WTC11 (cell line): ENCODE data around the gene IGSF23. TPM values are rescaled to one million over a fixed set of nuclear protein-coding genes. Genes with fewer than 3 reads are reported as not detected.

Experiments used
- ATAC-seq: fragments of 200-7000 bp; cut with Tn5 transposase; 2 replicates; pipeline ENCODE4 v1.10.0; 2021; ENCODE audit warnings: mild to moderate bottlenecking, moderate library complexity
- CTCF ChIA-PET: fragments of 300-600 bp; sonication (Branson Sonifier 250); formaldehyde crosslinking; loops from one replicate; lab custom pipeline; 2021; ENCODE audit warnings: antibody characterized with exemption; lab: Charles Lee
- POLR2A ChIA-PET: fragments of 350-600 bp; sonication (Branson Sonifier 250); formaldehyde crosslinking; loops from one replicate; lab custom pipeline; 2021; ENCODE audit warnings: antibody characterized with exemption; lab: Charles Lee
- DNase-seq: peaks from one replicate; pipeline ENCODE4 v3.0.0; 2021; ENCODE audit warnings: low spot score
- H3K27ac Mint-ChIP-seq: 2 replicates; pipeline ENCODE4 v1.8.0; 2021; ENCODE audit warnings: mixed read lengths
- H3K27me3 Mint-ChIP-seq: 2 replicates; pipeline ENCODE4 v1.8.0; 2021; ENCODE audit warnings: low read depth, mild to moderate bottlenecking, moderate library complexity, mixed read lengths
- H3K36me3 Mint-ChIP-seq: 2 replicates; pipeline ENCODE4 v1.8.0; 2021; ENCODE audit warnings: mixed read lengths
- H3K4me1 Mint-ChIP-seq: 2 replicates; pipeline ENCODE4 v1.8.0; 2022; ENCODE audit warnings: mixed read lengths
- H3K4me3 Mint-ChIP-seq: 2 replicates; pipeline ENCODE4 v1.8.0; 2021; ENCODE audit warnings: mild to moderate bottlenecking, moderate library complexity, mixed read lengths
- H3K9me3 Mint-ChIP-seq: 2 replicates; pipeline ENCODE4 v1.8.0; 2021; ENCODE audit warnings: mixed read lengths
- CBFB ChIP-seq: sonication (generic); formaldehyde crosslinking; IDR thresholded peaks from 2 replicates; pipeline ENCODE4 v1.8.1; 2022; ENCODE audit warnings: mild to moderate bottlenecking, low read depth, missing genetic modification reagents
- ELF4 ChIP-seq: sonication (generic); formaldehyde crosslinking; IDR thresholded peaks from 2 replicates; pipeline ENCODE4 v1.8.1; 2022; ENCODE audit warnings: low read depth, mild to moderate bottlenecking, moderate library complexity, missing genetic modification reagents
- EMX1 ChIP-seq: fragments of 250-450 bp; sonication (Bioruptor Pico); IDR thresholded peaks from 2 replicates; pipeline ENCODE4 v1.8.0; 2021; ENCODE audit warnings: mild to moderate bottlenecking
- ESRRA ChIP-seq: sonication (generic); formaldehyde crosslinking; IDR thresholded peaks from 2 replicates; pipeline ENCODE4 v1.8.1; 2022; ENCODE audit warnings: mild to moderate bottlenecking, missing genetic modification reagents, borderline replicate concordance
- KAT7 ChIP-seq: sonication (generic); formaldehyde crosslinking; IDR thresholded peaks from 2 replicates; pipeline ENCODE4 v1.8.1; 2023; ENCODE audit warnings: missing genetic modification reagents, mild to moderate bottlenecking, borderline replicate concordance
- NFYB ChIP-seq: sonication (generic); formaldehyde crosslinking; conservative IDR thresholded peaks from 2 replicates; pipeline ENCODE4 v1.8.0; 2022; ENCODE audit warnings: low read depth, missing genetic modification reagents
- PRRX2 ChIP-seq: fragments of 250-450 bp; sonication (Bioruptor Pico); IDR thresholded peaks from 2 replicates; pipeline ENCODE4 v1.8.0; 2021; ENCODE audit warnings: mild to moderate bottlenecking
- SMAD3 ChIP-seq: sonication (generic); formaldehyde crosslinking; IDR thresholded peaks from 2 replicates; pipeline ENCODE4 v1.8.0; 2022; ENCODE audit warnings: missing genetic modification reagents, mild to moderate bottlenecking, borderline replicate concordance
- TP53 ChIP-seq: sonication (generic); formaldehyde crosslinking; IDR thresholded peaks from 2 replicates; pipeline ENCODE4 v1.8.1; 2023; ENCODE audit warnings: mild to moderate bottlenecking, missing genetic modification reagents
- ZNF396 ChIP-seq: fragments of 250-450 bp; sonication (Bioruptor Pico); IDR thresholded peaks from 2 replicates; pipeline ENCODE4 v1.8.0; 2021; ENCODE audit warnings: mild to moderate bottlenecking, moderate library complexity, borderline replicate concordance
- total RNA-seq: library from RNA; stranded (reverse); gene quantifications from 3 replicates; pipeline ENCODE4 v1.2.3, GENCODE V29; 2021
- TF ChIP-seq, protein P1 (sequence below): sonication (generic); formaldehyde crosslinking; IDR thresholded peaks from 2 replicates; pipeline ENCODE4 v1.8.1; 2023; ENCODE audit warnings: mild to moderate bottlenecking, missing genetic modification reagents
- TF ChIP-seq, protein P2 (sequence below): sonication (generic); formaldehyde crosslinking; IDR thresholded peaks from 2 replicates; pipeline ENCODE4 v1.8.1; 2023; ENCODE audit warnings: mild to moderate bottlenecking, missing genetic modification reagents, moderate library complexity
- TF ChIP-seq, protein P3 (sequence below): sonication (generic); formaldehyde crosslinking; IDR thresholded peaks from 2 replicates; pipeline ENCODE4 v1.8.0; 2022; ENCODE audit warnings: mild to moderate bottlenecking, missing genetic modification reagents
- TF ChIP-seq, protein P4 (sequence below): sonication (generic); formaldehyde crosslinking; IDR thresholded peaks from 2 replicates; pipeline ENCODE4 v1.8.1; 2023; ENCODE audit warnings: mild to moderate bottlenecking, missing genetic modification reagents, borderline replicate concordance
- TF ChIP-seq, protein P5 (sequence below): fragments of 250-450 bp; sonication (Bioruptor Pico); IDR thresholded peaks from 2 replicates; pipeline ENCODE4 v1.9.0; 2021; ENCODE audit warnings: mild to moderate bottlenecking
- TF ChIP-seq, protein P6 (sequence below): fragments of 250-450 bp; sonication (Bioruptor Pico); IDR thresholded peaks from 2 replicates; pipeline ENCODE4 v1.8.0; 2021; ENCODE audit warnings: mild to moderate bottlenecking
- TF ChIP-seq, protein P7 (sequence below): sonication (generic); formaldehyde crosslinking; conservative IDR thresholded peaks from 2 replicates; pipeline ENCODE4 v1.8.1; 2023; ENCODE audit warnings: mild to moderate bottlenecking, low read depth, missing genetic modification reagents, moderate library complexity

IGSF23 gene
- total RNA-seq, 1 experiment from 2014 or later: not detected

DNA sequence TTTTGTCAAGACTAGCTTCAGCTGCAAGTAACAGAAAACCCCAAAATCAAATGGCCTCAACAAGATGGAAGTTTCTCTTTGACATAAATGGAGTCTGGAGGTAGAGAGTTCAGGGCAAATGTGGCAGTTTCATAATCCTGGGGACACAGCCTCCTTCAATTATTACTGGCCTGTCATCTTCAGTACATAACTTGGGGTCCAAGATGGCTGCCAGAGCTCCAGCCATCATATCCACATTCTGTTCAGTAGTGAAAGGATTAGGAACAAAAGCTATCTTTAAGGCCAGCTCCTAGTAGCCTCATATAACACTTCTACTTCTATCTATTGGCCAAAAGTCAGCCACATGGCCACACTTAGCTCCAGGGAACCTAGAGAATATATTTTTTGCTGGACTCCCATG, 15.0 kb upstream of the IGSF23 start (continued):
- TF ChIP-seq, protein P1, sequence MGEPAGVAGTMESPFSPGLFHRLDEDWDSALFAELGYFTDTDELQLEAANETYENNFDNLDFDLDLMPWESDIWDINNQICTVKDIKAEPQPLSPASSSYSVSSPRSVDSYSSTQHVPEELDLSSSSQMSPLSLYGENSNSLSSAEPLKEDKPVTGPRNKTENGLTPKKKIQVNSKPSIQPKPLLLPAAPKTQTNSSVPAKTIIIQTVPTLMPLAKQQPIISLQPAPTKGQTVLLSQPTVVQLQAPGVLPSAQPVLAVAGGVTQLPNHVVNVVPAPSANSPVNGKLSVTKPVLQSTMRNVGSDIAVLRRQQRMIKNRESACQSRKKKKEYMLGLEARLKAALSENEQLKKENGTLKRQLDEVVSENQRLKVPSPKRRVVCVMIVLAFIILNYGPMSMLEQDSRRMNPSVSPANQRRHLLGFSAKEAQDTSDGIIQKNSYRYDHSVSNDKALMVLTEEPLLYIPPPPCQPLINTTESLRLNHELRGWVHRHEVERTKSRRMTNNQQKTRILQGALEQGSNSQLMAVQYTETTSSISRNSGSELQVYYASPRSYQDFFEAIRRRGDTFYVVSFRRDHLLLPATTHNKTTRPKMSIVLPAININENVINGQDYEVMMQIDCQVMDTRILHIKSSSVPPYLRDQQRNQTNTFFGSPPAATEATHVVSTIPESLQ (CRISPR knock-in tag): no peak
- no peak for TF ChIP-seq ELF4

DNA sequence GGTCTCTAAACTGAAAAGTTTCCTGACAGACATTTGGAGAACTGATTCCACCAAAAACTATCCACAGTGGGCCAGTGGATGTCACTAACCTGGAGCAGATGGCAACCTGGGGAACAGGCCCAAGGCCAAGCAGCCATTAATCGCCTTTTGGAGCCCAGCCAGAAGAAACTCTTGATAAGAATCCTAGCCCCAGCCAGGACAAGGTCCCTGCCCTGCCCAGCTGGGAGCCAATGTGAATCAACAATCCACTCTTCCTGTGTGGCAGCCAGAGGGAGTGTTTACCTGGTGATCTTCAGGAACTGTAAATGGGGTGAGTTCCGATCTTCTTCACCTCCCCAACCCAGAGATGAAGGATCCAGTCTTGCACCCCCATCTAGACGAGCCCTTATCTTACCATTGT, 14.5 kb upstream of the IGSF23 start:
- CTCF ChIA-PET: interaction anchor here (0.6 to 2.6 kb wide), 2 partner anchors 12 to 51 kb away, joined by 3 to 7 read pairs; no protein-coding TSS in a partner anchor
- peaks cover 21% of the 10 kb centered on the region for H3K9me3 Mint-ChIP-seq
- H3K4me3 Mint-ChIP-seq: no peak overlapping the region
- H3K36me3 Mint-ChIP-seq: no peaks in the 10 kb centered on the region
- DNase-seq (no peak), ATAC-seq (no peak)
- POLR2A ChIA-PET: no interaction called here
- TF ChIP-seq ESRRA (CRISPR knock-in tag): no peak
- TF ChIP-seq NFYB: no peak
- no peak for TF ChIP-seq EMX1 (CRISPR knock-in tag)
- peaks cover 5% of the 10 kb centered on the region for H3K27me3 Mint-ChIP-seq
- H3K27ac Mint-ChIP-seq: no peak overlapping the region
- H3K4me1 Mint-ChIP-seq: peaks cover 26% of the 10 kb centered on the region

DNA sequence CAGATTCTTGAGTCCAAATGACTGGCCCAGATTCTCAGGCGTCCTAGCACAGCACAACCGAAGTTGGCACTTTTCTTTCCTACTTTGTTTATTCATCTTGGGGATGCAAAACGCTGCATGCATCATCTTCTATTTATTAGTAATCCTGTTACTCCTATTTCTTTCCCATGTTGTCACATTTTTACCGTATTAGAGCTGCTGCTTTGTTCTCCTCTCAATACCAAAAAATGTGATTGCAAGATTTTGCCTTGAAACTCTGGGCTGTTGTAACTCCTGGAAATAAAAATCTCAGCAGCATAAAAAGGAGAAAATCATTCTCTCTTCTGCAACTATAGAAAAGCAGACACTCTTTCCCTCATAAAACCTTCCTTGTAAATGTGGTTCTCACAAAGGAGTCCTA, 12.9 kb upstream of the IGSF23 start:
- ChIA-PET CTCF (interaction anchor here (1.4 to 2.6 kb wide), 3 partner anchors 10 to 23 kb away, joined by 4 to 10 read pairs (median 7); no protein-coding TSS in a partner anchor), POLR2A (no interaction called here)
- peaks cover 5% of the 10 kb centered on the region for H3K27me3 Mint-ChIP-seq
- peaks cover 35% of the 10 kb centered on the region for H3K4me1 Mint-ChIP-seq
- no peak for TF ChIP-seq SMAD3 (CRISPR knock-in tag)
- no peak for TF ChIP-seq ZNF396 (CRISPR knock-in tag)
- TF ChIP-seq, protein P2, sequence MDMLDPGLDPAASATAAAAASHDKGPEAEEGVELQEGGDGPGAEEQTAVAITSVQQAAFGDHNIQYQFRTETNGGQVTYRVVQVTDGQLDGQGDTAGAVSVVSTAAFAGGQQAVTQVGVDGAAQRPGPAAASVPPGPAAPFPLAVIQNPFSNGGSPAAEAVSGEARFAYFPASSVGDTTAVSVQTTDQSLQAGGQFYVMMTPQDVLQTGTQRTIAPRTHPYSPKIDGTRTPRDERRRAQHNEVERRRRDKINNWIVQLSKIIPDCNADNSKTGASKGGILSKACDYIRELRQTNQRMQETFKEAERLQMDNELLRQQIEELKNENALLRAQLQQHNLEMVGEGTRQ (CRISPR knock-in tag): no peak
- no peak for TF ChIP-seq CBFB
- TF ChIP-seq TP53 (CRISPR knock-in tag): no peak
- TF ChIP-seq, protein P3, sequence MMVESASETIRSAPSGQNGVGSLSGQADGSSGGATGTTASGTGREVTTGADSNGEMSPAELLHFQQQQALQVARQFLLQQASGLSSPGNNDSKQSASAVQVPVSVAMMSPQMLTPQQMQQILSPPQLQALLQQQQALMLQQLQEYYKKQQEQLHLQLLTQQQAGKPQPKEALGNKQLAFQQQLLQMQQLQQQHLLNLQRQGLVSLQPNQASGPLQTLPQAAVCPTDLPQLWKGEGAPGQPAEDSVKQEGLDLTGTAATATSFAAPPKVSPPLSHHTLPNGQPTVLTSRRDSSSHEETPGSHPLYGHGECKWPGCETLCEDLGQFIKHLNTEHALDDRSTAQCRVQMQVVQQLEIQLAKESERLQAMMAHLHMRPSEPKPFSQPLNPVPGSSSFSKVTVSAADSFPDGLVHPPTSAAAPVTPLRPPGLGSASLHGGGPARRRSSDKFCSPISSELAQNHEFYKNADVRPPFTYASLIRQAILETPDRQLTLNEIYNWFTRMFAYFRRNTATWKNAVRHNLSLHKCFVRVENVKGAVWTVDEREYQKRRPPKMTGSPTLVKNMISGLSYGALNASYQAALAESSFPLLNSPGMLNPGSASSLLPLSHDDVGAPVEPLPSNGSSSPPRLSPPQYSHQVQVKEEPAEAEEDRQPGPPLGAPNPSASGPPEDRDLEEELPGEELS (CRISPR knock-in tag): no peak
- no peak for TF ChIP-seq KAT7
- TF ChIP-seq, protein P4, sequence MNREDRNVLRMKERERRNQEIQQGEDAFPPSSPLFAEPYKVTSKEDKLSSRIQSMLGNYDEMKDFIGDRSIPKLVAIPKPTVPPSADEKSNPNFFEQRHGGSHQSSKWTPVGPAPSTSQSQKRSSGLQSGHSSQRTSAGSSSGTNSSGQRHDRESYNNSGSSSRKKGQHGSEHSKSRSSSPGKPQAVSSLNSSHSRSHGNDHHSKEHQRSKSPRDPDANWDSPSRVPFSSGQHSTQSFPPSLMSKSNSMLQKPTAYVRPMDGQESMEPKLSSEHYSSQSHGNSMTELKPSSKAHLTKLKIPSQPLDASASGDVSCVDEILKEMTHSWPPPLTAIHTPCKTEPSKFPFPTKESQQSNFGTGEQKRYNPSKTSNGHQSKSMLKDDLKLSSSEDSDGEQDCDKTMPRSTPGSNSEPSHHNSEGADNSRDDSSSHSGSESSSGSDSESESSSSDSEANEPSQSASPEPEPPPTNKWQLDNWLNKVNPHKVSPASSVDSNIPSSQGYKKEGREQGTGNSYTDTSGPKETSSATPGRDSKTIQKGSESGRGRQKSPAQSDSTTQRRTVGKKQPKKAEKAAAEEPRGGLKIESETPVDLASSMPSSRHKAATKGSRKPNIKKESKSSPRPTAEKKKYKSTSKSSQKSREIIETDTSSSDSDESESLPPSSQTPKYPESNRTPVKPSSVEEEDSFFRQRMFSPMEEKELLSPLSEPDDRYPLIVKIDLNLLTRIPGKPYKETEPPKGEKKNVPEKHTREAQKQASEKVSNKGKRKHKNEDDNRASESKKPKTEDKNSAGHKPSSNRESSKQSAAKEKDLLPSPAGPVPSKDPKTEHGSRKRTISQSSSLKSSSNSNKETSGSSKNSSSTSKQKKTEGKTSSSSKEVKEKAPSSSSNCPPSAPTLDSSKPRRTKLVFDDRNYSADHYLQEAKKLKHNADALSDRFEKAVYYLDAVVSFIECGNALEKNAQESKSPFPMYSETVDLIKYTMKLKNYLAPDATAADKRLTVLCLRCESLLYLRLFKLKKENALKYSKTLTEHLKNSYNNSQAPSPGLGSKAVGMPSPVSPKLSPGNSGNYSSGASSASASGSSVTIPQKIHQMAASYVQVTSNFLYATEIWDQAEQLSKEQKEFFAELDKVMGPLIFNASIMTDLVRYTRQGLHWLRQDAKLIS (CRISPR knock-in tag): no peak
- no peak for TF ChIP-seq ELF4
- no peak for TF ChIP-seq PRRX2
- TF ChIP-seq, protein P5, sequence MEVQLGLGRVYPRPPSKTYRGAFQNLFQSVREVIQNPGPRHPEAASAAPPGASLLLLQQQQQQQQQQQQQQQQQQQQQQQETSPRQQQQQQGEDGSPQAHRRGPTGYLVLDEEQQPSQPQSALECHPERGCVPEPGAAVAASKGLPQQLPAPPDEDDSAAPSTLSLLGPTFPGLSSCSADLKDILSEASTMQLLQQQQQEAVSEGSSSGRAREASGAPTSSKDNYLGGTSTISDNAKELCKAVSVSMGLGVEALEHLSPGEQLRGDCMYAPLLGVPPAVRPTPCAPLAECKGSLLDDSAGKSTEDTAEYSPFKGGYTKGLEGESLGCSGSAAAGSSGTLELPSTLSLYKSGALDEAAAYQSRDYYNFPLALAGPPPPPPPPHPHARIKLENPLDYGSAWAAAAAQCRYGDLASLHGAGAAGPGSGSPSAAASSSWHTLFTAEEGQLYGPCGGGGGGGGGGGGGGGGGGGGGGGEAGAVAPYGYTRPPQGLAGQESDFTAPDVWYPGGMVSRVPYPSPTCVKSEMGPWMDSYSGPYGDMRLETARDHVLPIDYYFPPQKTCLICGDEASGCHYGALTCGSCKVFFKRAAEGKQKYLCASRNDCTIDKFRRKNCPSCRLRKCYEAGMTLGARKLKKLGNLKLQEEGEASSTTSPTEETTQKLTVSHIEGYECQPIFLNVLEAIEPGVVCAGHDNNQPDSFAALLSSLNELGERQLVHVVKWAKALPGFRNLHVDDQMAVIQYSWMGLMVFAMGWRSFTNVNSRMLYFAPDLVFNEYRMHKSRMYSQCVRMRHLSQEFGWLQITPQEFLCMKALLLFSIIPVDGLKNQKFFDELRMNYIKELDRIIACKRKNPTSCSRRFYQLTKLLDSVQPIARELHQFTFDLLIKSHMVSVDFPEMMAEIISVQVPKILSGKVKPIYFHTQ (CRISPR knock-in tag): no peak
- TF ChIP-seq, protein P6, sequence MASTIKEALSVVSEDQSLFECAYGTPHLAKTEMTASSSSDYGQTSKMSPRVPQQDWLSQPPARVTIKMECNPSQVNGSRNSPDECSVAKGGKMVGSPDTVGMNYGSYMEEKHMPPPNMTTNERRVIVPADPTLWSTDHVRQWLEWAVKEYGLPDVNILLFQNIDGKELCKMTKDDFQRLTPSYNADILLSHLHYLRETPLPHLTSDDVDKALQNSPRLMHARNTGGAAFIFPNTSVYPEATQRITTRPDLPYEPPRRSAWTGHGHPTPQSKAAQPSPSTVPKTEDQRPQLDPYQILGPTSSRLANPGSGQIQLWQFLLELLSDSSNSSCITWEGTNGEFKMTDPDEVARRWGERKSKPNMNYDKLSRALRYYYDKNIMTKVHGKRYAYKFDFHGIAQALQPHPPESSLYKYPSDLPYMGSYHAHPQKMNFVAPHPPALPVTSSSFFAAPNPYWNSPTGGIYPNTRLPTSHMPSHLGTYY (CRISPR knock-in tag): no peak
- TF ChIP-seq, protein P7, sequence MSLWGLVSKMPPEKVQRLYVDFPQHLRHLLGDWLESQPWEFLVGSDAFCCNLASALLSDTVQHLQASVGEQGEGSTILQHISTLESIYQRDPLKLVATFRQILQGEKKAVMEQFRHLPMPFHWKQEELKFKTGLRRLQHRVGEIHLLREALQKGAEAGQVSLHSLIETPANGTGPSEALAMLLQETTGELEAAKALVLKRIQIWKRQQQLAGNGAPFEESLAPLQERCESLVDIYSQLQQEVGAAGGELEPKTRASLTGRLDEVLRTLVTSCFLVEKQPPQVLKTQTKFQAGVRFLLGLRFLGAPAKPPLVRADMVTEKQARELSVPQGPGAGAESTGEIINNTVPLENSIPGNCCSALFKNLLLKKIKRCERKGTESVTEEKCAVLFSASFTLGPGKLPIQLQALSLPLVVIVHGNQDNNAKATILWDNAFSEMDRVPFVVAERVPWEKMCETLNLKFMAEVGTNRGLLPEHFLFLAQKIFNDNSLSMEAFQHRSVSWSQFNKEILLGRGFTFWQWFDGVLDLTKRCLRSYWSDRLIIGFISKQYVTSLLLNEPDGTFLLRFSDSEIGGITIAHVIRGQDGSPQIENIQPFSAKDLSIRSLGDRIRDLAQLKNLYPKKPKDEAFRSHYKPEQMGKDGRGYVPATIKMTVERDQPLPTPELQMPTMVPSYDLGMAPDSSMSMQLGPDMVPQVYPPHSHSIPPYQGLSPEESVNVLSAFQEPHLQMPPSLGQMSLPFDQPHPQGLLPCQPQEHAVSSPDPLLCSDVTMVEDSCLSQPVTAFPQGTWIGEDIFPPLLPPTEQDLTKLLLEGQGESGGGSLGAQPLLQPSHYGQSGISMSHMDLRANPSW (CRISPR knock-in tag): no peak
- peaks cover 21% of the 10 kb centered on the region for H3K9me3 Mint-ChIP-seq
- DNase-seq (no peak), ATAC-seq (no peak)
- H3K4me3 Mint-ChIP-seq: no peak overlapping the region
- no peaks in the 10 kb centered on the region for H3K36me3 Mint-ChIP-seq
- H3K27ac Mint-ChIP-seq: no peak overlapping the region
